Measurements from ENCODE around the gene KCNT1. TPM values are rescaled to one million over a fixed set of nuclear protein-coding genes. Genes with fewer than 3 reads are reported as not detected.

Gene KCNT1
- polyA plus RNA-seq, 2 of the 4 experiments (the other 2 are of a cell fraction), result not detected

GRCh38 chr9:135698767-135699166, 3.2 kb upstream of the KCNT1 start:
- CTCF ChIA-PET, result no interaction called here
- no peak for FAIRE-seq
- 66% methylated on average over 13 of the region's 19 CpGs for WGBS (ENCODE audit: missing lambda C conversion rate)

GRCh38 chr9:135699440-135699839, 2.5 kb upstream of the KCNT1 start, which contains the start of gene SOHLH1:
TSS of gene SOHLH1 (minus strand) at chr9:135699481. CDS start at chr9:135699467, 14 bp downstream.
- no peak within 1 kb of the TSS for H3K27ac ChIP-seq
- DNase-seq (ENCODE audit: low read depth in 1 of 2, low spot score in 1 of 2) (no peak), ATAC-seq (no peak), FAIRE-seq (no peak)
- H3K4me2 ChIP-seq, result 0 out of 3 replicates have a peak within 1 kb of the TSS, but pooled peaks have one; percentile 7
- peaks cover 9% of the 10 kb centered on the region; the same call in 2 of the 3 replicates for H3K4me1 ChIP-seq
- no peak within 1 kb of the TSS for H3K4me3 ChIP-seq
- H3K9me3 ChIP-seq, result no peaks in the 10 kb centered on the region
- ChIA-PET POLR2A (no interaction called here), CTCF (no interaction called here)
- 74% methylated on average over 7 of the region's 30 CpGs for WGBS (ENCODE audit: missing lambda C conversion rate)
- TF ChIP-seq GATA3 (IDR thresholded peaks at IDR 0.05; ENCODE audit: borderline replicate concordance) (no peak), ATOH8 (CRISPR knock-in tag; IDR thresholded peaks at IDR 0.05; ENCODE audit: low read depth) (no peak), MAX (IDR thresholded peaks at IDR 0.05) (no peak), ZFP36 (IDR thresholded peaks at IDR 0.05; ENCODE audit: borderline replicate concordance, partially characterized antibody) (no peak), MAZ (IDR thresholded peaks at IDR 0.05; ENCODE audit: borderline replicate concordance, low read depth, low read length) (no peak), RFX5 (IDR thresholded peaks at IDR 0.05) (no peak), HEYL (CRISPR knock-in tag; IDR thresholded peaks at IDR 0.05) (no peak)

More at GRCh38 chr9:135698767-135699166, 3.2 kb upstream of the KCNT1 start:
- POLR2A ChIA-PET, result no interaction called here
- H3K27ac ChIP-seq, result no peak overlapping the region
- no peak overlapping the region for H3K4me2 ChIP-seq
- no peak overlapping the region for H3K4me3 ChIP-seq
- DNase-seq (ENCODE audit: low read depth in 1 of 2, low spot score in 1 of 2) (no peak), ATAC-seq (peak in 1 of 2 experiments; percentile 15; a peak in 1 of 6 replicates)
- peaks cover 9% of the 10 kb centered on the region; the same call in 2 of the 3 replicates for H3K4me1 ChIP-seq
- no peaks in the 10 kb centered on the region for H3K9me3 ChIP-seq
- TF ChIP-seq EP300 (IDR thresholded peaks at IDR 0.05) (no peak), RNF2 (IDR thresholded peaks at IDR 0.05; ENCODE audit: borderline replicate concordance, low read depth) (no peak)

- 21% methylated on average over 15 of the region's 15 CpGs for WGBS (ENCODE audit: missing lambda C conversion rate)
- ChIA-PET CTCF (interaction anchor here (1.0 kb wide), 2 partner anchors 19 to 77 kb away, joined by 3 read pairs; no protein-coding TSS in a partner anchor), POLR2A (no interaction called here)
- no peak for FAIRE-seq
- no peaks in the 10 kb centered on the region for H3K9me3 ChIP-seq
- no peak overlapping the region for H3K27ac ChIP-seq
- DNase-seq (ENCODE audit: low read depth in 1 of 2, low spot score in 1 of 2), result no peak
- ATAC-seq, result peak in 1 of 2 experiments; percentile 5; a peak in 1 of 6 replicates
- no peak overlapping the region for H3K4me3 ChIP-seq
- TF ChIP-seq CTCF (IDR thresholded peaks at IDR 0.05) (no peak), ELK1 (IDR thresholded peaks at IDR 0.05; ENCODE audit: low read depth, low read length) (no peak), USF2 (IDR thresholded peaks at IDR 0.05) (no peak), ZFP36 (IDR thresholded peaks at IDR 0.05; ENCODE audit: borderline replicate concordance, partially characterized antibody) (no peak), RARB (CRISPR knock-in tag; IDR thresholded peaks at IDR 0.05) (no peak), HMGXB4 (CRISPR knock-in tag; IDR thresholded peaks at IDR 0.05; ENCODE audit: borderline replicate concordance) (no peak), EHMT2 (IDR thresholded peaks at IDR 0.05; ENCODE audit: low read depth) (no peak), SREBF2 (IDR thresholded peaks at IDR 0.05) (no peak), EHF (CRISPR knock-in tag; IDR thresholded peaks at IDR 0.05) (no peak), RNF2 (IDR thresholded peaks at IDR 0.05; ENCODE audit: borderline replicate concordance, low read depth) (no peak), FOXS1 (CRISPR knock-in tag; IDR thresholded peaks at IDR 0.05) (no peak), RFX5 (IDR thresholded peaks at IDR 0.05) (no peak), CHD4 (IDR thresholded peaks at IDR 0.05; ENCODE audit: borderline replicate concordance) (no peak), POLR2A (IDR thresholded peaks at IDR 0.05; ENCODE audit: low read length) (no peak), ZNF302 (CRISPR knock-in tag; IDR thresholded peaks at IDR 0.05) (no peak), ZSCAN20 (CRISPR knock-in tag; IDR thresholded peaks at IDR 0.05) (no peak), MYC (IDR thresholded peaks at IDR 0.05; ENCODE audit: borderline replicate concordance, low read length) (no peak), TFCP2L1 (CRISPR knock-in tag; IDR thresholded peaks at IDR 0.05) (no peak), HDAC2 (IDR thresholded peaks at IDR 0.05) (no peak), MAFK (IDR thresholded peaks at IDR 0.05; ENCODE audit: partially characterized antibody) (no peak)
- H3K4me1 ChIP-seq, result peaks cover 9% of the 10 kb centered on the region; the same call in 2 of the 3 replicates
- H3K4me2 ChIP-seq, result 0 out of 3 replicates have a peak overlapping the region, but pooled peaks have one; percentile 7
These were observed 1.5 kb upstream of the KCNT1 start for GRCh38 chr9:135700525-135700924.
